Activated CD8-positive, alpha-beta memory T cell treated with anti-CD3 and anti-CD28 coated beads, Interleukin-2, amount 50 U/mL, for 24 hours (primary cell): Measurements from ENCODE around the gene MGAT5.

ENCODE experiments used
- DNase-seq: peaks from one replicate; pipeline ENCODE4 v3.0.0-alpha.2; 2020; ENCODE audit errors: extremely low read depth

Gene MGAT5

DNA sequence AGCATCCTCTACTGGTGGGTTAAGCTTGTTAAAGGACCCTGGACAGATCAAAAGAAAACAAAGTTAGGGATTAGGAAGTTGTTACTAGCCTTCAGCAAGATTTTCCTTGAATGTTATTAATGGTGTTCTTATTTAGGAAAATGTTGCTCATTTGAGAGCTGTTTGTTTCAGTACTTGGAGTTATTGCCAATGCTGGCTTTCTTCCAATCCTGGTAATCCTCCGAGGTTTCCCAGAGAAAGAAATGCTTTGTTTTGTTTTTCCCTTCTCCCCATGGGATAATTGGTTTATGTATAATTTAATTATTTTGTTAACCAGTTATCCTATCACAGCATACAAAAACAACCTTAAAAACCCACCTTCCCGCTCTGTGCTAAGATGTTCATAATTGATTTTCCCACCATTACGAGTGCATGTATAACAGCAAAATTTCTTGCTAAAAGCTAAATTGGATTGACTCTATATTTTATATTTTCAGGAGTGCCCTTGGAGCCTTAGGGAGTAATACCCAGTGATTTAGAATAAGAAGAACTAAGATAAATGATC lies 79.8 kb downstream of the MGAT5 start:
- no peak for DNase-seq

DNA sequence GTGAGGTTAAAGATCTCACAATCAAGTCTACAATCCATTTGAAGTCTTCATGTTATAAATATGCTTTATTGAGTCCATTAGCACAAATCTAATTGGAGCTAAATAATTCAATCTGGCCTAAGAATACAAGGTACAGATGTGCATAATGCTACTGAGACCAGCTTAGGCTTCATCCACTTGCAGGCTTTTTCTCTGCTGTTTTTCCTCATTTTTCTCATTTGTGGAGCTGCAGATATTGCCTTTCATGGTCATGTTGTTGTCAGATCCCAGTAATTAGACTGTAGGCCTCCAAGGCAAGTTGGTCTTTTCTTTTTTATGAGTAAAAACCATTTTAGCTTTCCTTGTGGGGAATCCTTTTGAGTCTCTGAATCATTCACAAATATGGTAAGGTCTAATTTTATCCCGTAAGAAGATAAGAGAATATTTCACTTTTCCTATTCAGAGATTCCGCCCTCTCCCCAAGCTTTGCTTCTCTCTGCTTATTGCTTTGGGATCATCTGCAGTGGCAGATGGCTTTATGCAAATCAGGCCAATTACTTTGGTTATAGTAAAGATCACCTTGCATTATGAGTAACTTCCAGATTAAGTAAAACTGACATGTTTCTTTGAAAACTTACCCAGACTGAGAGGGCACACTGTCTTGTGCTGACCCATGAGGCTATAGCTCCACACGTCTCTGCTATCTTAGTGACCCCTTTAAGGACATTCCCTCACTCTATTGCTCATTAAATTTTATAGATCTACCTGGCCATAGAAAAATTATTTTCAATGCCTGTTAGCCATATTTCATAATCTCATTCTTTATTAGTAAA lies 80.9 kb downstream of the MGAT5 start:
- DNase-seq, result no peak

GRCh38 chr2:134335601-134336000 lies 81.7 kb downstream of the MGAT5 start:
- DNase-seq, result no peak

- DNase-seq, result no peak
These were observed 82.5 kb downstream of the MGAT5 start for GRCh38 chr2:134336352-134336751.

DNA sequence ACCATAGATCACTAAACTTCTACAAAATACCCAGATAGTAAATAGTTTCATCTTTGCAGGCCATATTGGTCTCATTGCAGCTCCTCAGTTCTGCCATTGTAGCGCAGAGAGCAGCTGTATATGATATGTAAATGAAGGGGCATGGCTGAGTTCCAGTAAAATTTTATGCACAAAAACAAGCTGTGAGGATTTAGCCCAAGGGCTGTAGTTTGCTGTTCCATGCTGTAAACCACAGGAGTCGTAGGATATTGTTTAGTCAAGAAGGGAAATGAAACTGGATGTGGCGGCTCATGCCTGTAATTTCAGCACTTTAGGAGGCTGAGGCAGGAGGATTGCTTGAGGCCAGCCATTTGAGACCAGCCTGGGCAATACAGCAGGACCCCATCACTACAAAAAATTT lies 83.0 kb downstream of the MGAT5 start:
- no peak for DNase-seq

DNA sequence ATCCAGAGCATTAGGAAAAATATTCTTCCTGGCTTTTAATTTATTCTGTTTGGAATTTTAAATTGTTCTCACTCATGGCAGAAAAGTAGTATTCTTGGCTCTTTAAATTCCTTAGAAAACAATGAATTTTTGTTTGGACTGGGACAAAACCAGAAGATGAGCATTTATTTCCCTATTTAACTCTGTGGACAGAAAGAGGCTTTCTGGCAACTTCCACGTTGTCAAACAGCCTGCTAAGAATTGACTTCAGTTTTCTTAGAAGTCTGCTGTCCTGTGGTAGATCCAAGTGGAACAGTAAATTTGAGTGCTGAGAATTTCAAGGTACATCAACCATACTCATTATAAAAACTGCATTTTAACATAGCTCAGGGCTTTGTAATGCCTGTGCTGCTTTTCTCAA lies 83.8 kb downstream of the MGAT5 start:
- DNase-seq, result no peak

GRCh38 chr2:134338208-134338607 lies 84.3 kb downstream of the MGAT5 start:
- no peak for DNase-seq

GRCh38 chr2:134341476-134341875 lies 87.6 kb downstream of the MGAT5 start:
- no peak for DNase-seq

- no peak for DNase-seq
These were observed 91.3 kb downstream of the MGAT5 start for GRCh38 chr2:134344954-134345697.

GRCh38 chr2:134346141-134346540 lies 92.3 kb downstream of the MGAT5 start:
- DNase-seq, result no peak

GRCh38 chr2:134347756-134348155 lies 93.9 kb downstream of the MGAT5 start:
- no peak for DNase-seq

DNA sequence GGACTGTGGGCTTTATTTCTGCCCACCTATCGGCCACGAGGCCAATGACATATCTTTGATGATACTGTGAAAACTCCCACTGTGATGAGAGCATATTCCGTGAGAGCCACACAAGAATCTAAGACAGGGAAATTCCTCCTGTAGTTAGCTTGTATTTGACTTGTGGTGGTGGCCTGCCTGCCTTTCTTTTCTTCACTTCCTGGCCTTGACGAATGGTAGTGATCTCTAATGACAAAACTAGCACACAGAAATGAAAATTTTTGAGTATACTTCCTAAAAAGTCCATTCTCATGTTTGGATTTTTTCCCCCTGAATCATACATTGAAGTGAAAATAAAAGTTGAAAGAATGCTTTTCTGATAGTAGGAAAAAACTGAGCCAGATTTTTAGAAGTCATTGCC lies 94.4 kb downstream of the MGAT5 start:
- no peak for DNase-seq

DNA sequence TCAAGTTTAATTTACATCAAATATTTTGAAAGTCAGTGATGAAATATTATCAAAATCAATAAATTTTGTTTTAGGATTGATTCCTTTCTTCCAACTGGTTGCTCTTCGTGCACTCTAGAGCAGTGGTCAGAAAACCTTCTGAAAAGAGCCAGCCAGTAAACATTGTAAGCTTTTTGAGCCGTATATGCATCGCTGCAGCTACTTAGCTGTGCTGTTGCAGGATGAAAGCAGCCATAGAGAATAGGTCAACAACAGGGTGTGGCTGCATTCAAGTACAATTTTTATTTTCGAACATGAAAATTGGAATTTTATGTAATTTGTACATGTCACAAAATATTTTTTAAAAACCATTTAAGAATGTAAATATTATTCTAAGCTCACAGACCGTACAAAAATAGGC lies 94.9 kb downstream of the MGAT5 start:
- no peak for DNase-seq

DNA sequence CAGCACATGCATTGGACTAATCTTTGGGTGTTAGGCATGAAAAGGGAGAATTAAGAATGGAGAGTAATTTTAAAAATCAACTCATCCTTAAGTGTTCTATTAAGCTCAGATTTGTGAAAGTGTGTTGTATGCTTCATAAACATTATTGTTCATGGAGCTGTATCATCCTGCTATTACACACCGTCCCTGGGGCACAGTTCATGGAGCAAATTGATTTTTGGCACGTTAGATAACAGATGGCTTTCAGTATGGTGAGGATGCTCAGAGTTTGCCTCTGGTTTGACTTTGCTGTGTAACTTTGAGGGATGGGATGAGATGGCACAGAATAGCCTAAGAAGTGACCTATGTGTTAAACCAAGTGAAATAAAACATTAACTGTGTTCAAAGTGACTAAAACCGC lies 97.1 kb downstream of the MGAT5 start:
- DNase-seq, result no peak

DNA sequence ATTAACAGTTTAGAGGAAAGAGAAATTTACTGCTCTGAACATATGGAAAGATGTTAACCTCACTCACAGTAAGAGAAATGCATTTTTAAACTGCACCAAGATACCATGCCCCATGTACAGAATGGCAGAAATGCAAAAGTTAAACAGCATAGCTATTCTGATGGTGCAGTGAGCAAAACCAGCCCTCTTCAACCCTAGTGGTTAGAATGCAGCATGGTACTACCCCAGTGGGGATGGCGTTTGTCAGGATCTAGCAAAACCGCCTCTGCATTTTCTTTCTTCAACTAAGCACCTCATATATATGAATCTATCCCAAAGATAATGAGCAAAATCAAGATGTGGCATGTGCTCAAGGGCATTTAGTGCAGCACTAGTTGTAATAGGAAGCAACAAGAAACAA lies 98.0 kb downstream of the MGAT5 start:
- no peak for DNase-seq

DNA sequence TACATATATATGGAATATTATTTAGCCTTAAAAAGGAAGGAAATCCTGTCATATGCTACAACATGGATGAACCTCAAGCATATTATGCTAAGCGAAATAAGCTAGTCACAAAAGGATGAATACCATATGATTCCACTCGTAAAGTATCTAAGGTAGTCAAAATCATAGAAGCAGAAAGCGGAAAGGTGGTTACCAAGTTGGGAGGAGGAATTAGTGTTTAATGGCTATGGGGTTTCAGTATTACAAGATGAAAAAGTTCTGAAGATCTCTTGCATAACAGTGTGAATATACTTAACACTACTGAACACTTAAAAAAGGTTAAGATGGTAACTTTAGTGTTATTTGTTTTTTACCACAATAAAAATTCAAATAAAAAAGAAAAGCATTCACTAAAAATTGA lies 99.0 kb downstream of the MGAT5 start:
- no peak for DNase-seq

DNA sequence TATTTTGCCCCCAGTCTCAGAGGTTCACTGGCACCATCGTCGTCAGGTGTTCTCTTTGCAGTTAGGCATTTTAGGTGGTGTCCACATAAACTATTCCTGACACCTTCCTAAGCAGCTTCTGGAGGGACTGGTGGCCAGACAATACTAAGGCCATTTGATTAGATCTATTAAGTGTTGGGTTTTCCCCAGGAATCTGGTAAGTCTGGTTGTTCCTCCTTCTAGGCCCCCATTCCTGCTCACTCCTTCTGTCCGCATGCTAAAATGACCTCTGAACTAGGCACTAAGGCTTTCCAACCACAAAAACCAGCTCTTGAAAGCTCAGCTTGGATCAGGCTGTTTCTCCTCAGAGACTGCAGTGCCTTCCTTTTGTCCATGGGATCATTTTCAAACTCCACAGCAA lies 100.7 kb downstream of the MGAT5 start:
- DNase-seq, result no peak

DNA sequence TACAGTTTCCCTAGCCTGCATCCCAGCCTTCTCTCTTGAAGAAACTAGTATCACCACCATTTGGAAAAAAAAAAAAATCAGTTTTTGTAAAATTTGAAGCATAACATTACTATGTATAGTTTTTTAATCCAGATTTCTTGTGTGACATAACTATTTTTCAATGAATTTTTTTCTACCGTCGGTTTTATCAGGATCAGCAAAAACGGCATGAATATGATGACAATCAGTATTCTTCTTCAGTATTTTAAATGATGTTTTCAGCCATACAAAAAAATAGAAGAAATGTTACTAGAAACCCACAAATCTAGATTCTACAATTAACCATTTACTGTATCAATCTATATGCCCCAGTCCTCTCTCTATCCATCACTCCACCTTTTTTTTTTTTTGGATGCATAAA lies 103.9 kb downstream of the MGAT5 start:
- no peak for DNase-seq

DNA sequence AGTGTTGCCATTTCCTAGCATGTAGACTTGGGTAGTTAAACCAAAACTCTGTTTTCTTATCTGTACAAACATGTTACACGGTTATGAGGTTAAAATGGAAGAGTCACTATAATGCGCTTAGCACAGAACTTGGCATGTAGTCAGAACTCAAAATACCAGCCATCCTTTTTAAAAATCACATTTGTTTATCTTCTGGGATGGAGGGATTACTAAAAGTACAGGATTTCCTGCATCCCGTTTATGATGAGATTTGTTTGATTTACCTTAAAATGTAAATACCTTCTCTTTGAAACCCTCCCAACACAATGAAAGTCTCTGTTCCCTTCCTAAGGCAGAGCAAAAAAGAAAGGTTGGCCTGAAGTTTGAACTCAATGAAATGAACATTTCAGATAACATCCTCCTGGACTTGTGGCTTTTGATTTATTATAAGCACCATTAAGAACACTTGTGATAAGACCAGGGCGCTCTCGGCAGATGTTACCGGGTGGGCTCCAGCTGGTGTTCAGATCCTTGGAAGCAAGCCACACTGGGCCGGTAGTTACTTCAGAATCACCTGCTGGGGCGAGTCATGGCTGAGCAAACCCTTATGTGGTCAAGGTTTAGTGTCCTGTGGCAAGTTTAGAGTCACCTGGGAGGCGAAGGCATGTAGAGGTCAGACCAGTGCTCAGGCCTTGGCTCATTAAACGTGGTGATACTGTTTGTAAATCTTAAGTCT lies 105.7 kb downstream of the MGAT5 start:
- no peak for DNase-seq

DNA sequence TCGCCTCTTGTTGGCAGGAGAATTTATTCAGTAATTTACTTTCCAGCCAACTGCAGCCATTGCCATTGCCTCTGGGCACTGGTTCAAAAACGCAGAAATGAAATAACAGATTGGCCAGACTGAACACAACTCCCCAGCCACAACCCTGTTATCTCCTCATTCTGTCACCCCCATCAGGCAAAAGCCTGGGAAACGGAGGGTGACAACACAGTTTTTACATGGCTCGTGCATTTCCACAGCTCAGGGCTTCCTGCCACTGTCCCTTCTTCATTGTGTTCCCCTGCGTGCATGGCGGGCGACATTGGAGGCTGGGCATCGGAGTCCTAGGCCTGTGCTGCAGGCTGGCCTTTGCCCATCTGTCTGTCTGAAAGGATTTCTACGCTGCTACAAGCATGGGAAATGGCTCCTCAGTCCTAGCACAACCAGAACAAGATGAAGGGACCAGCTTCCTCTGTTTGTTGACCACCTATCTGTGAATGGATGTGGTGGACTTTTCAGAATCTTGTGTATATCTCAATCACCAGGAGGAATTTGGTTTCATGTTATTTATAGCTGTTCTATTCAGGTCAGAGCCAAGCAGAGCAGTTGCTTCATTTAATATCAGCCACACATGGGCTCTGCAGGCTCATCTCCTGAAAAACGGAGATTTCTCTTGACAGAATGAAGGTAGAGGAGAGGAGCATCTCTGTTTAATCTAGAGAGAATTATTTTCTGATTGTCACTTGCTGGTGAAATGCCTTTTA lies 107.0 kb downstream of the MGAT5 start:
- no peak for DNase-seq

DNA sequence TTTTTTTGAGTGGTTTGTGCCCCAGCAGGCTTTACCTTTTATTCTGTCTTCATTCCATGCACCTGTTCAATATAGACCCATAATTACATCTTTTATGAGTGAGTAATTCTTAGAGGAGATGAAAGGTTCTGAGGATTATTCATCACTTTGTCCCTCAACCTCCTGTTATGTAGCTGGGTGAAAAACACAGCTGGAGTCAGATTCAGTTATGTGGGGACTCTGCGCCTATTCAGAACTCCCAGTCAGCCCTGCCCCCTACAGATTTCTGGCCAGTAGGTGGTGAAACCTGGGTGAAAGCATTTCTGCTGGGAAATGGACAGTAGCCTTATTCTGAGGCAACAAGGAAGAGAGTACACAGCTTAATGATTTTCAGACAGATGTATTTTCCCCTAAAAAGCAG lies 107.8 kb downstream of the MGAT5 start:
- DNase-seq, result no peak

DNA sequence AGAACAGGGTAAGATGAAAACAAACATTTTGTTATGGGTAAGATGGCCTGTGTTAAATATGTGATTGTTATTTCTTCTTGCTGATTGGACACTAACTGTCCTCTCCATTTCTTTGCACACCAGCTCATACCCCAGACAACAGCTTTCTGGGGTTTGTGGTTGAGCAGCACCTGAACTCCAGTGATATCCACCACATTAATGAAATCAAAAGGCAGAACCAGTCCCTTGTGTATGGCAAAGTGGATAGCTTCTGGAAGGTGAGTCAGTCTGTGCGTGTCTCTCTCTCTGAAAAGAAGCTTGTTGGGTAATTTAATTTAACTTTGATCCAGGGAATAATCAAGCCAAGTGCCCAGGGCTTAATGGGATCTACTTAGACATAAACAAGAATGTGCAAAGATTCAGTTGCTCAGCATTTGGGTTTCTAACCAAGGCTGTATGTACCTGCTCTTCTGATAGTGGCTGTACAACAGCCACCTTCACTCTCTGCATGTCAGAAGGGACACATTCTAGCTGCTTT lies 108.3 kb downstream of the MGAT5 start:
- no peak for DNase-seq
